OCI-LY1 (cell line): ENCODE measurements around the gene THUMPD2.

Source experiments
- H2AFZ ChIP-seq: fragments of 200-600 bp; sonication (generic), shearing (Covaris generic); 2 replicates; pipeline ENCODE4 v1.6.0; 2014; ENCODE audit warnings: antibody characterized with exemption, mild to moderate bottlenecking, low read length
- H3F3A ChIP-seq: fragments of 200-600 bp; sonication (generic), shearing (Covaris generic); 2 replicates; pipeline ENCODE4 v1.6.0; 2014; ENCODE audit warnings: mild to moderate bottlenecking, antibody characterized with exemption, low read length, moderate library complexity; ENCODE audit not compliant: insufficient read depth
- H3K27ac ChIP-seq: fragments of 200-600 bp; sonication (generic); 2 replicates; pipeline ENCODE4 v1.5.1; 2014; ENCODE audit warnings: low read length, mixed run types, mild to moderate bottlenecking, low read depth; ENCODE audit not compliant: poor library complexity, severe bottlenecking
- H3K27me3 ChIP-seq: fragments of 200-600 bp; sonication (generic); 2 replicates; pipeline ENCODE4 v1.6.0; 2014; ENCODE audit warnings: antibody characterized with exemption, mild to moderate bottlenecking, low read length, moderate library complexity; ENCODE audit not compliant: insufficient read depth
- H3K36me3 ChIP-seq: fragments of 200-600 bp; sonication (generic); 2 replicates; pipeline ENCODE4 v1.6.1; 2014; ENCODE audit warnings: mild to moderate bottlenecking, antibody characterized with exemption, low read length, moderate library complexity, mixed read lengths; ENCODE audit not compliant: insufficient read depth
- H3K4me1 ChIP-seq: fragments of 200-600 bp; sonication (generic); 2 replicates; pipeline ENCODE4 v1.5.1; 2014; ENCODE audit warnings: mild to moderate bottlenecking, low read length, moderate library complexity; ENCODE audit not compliant: insufficient read depth, severe bottlenecking
- H3K4me2 ChIP-seq: fragments of 200-600 bp; sonication (generic), shearing (Covaris generic); 2 replicates; pipeline ENCODE4 v1.6.1; 2014; ENCODE audit warnings: low read length
- H3K4me3 ChIP-seq: fragments of 200-600 bp; sonication (generic); 2 replicates; pipeline ENCODE4 v1.5.1; 2014; ENCODE audit warnings: low read length, low read depth, mild to moderate bottlenecking, mixed read lengths; ENCODE audit not compliant: poor library complexity, severe bottlenecking
- H3K79me2 ChIP-seq: fragments of 200-600 bp; shearing (Covaris generic); 2 replicates; pipeline ENCODE4 v1.6.1; 2016; ENCODE audit warnings: mixed run types, low read length, mixed read lengths; ENCODE audit not compliant: insufficient read depth
- H3K9ac ChIP-seq: fragments of 200-600 bp; sonication (generic), shearing (Covaris generic); 2 replicates; pipeline ENCODE4 v1.6.1; 2014; ENCODE audit warnings: mild to moderate bottlenecking, low read length, mixed read lengths
- H3K9me2 ChIP-seq: fragments of 200-600 bp; sonication (generic), shearing (Covaris generic); 2 replicates; pipeline ENCODE4 v1.6.1; 2014; ENCODE audit warnings: low read depth, mild to moderate bottlenecking, low read length, mixed read lengths
- H3K9me3 ChIP-seq: fragments of 200-600 bp; shearing (Covaris generic); 2 replicates; pipeline ENCODE4 v1.6.1; 2014; ENCODE audit warnings: low read length, mixed read lengths
- H4K20me1 ChIP-seq: fragments of 200-600 bp; sonication (generic), shearing (Covaris generic); 2 replicates; pipeline ENCODE4 v1.6.0; 2016; ENCODE audit warnings: mild to moderate bottlenecking, low read length; ENCODE audit not compliant: insufficient read depth
- CTCF ChIP-seq: fragments of 200-600 bp; sonication (generic), shearing (Covaris generic); IDR thresholded peaks from 2 replicates; pipeline ENCODE4 v1.5.1; 2017; ENCODE audit warnings: mild to moderate bottlenecking, antibody characterized with exemption, low read length, moderate library complexity, mixed read lengths
- EZH2 ChIP-seq: fragments of 200-600 bp; sonication (generic), shearing (Covaris generic); IDR thresholded peaks from 2 replicates; pipeline ENCODE4 v1.8.0; 2017; ENCODE audit warnings: borderline replicate concordance, mixed run types, mild to moderate bottlenecking, antibody characterized with exemption, low read length, moderate library complexity, mixed read lengths

THUMPD2 gene

GRCh38 chr2:39717067-39717466 is 62.0 kb downstream of the THUMPD2 start:
- Histone ChIP-seq H3K27me3 (no peaks in the 10 kb centered on the region), H3K4me1 (no peaks in the 10 kb centered on the region), H3K4me2 (no peak overlapping the region), H3K9me3 (no peaks in the 10 kb centered on the region), H3K27ac (no peak overlapping the region), H3F3A (no peaks in the 10 kb centered on the region), H3K4me3 (no peak overlapping the region), H2AFZ (no peak overlapping the region), H4K20me1 (no peaks in the 10 kb centered on the region), H3K9ac (no peak overlapping the region), H3K9me2 (no peaks in the 10 kb centered on the region), H3K79me2 (no peaks in the 10 kb centered on the region), H3K36me3 (no peaks in the 10 kb centered on the region)
- TF ChIP-seq CTCF: no peak

GRCh38 chr2:39715822-39716221 is 63.2 kb downstream of the THUMPD2 start:
- H3K4me3 ChIP-seq: no peak overlapping the region
- H3K4me1 ChIP-seq: no peaks in the 10 kb centered on the region
- no peaks in the 10 kb centered on the region for H3K9me3 ChIP-seq
- no peak overlapping the region for H3K4me2 ChIP-seq
- H3K79me2 ChIP-seq: no peaks in the 10 kb centered on the region
- no peak overlapping the region for H3K9ac ChIP-seq
- H3F3A ChIP-seq: no peaks in the 10 kb centered on the region
- H3K27me3 ChIP-seq: no peaks in the 10 kb centered on the region
- no peaks in the 10 kb centered on the region for H3K36me3 ChIP-seq
- TF ChIP-seq EZH2 (no peak), CTCF (no peak)
- no peaks in the 10 kb centered on the region for H3K9me2 ChIP-seq
- H4K20me1 ChIP-seq: no peaks in the 10 kb centered on the region
- H3K27ac ChIP-seq: no peak overlapping the region
- H2AFZ ChIP-seq: no peak overlapping the region

GRCh38 chr2:39715095-39715494 is 64.0 kb downstream of the THUMPD2 start:
- Histone ChIP-seq H3K4me2 (no peak overlapping the region), H2AFZ (no peak overlapping the region), H3K79me2 (no peaks in the 10 kb centered on the region), H4K20me1 (no peaks in the 10 kb centered on the region), H3F3A (no peaks in the 10 kb centered on the region), H3K36me3 (no peaks in the 10 kb centered on the region), H3K27me3 (no peaks in the 10 kb centered on the region), H3K4me3 (no peak overlapping the region), H3K9me2 (no peaks in the 10 kb centered on the region), H3K27ac (no peak overlapping the region), H3K4me1 (no peaks in the 10 kb centered on the region), H3K9ac (no peak overlapping the region), H3K9me3 (no peaks in the 10 kb centered on the region)
- TF ChIP-seq CTCF (no peak), EZH2 (no peak)
